ENCODE results near the gene THAP4.

- no peak for TF ChIP-seq CTCF (IDR thresholded peaks at IDR 0.05)
- TF ChIP-seq POLR2A (IDR thresholded peaks at IDR 0.05) = no peak
These were observed 70.5 kb downstream of the THAP4 start for GRCh38 chr2:241566468-241566867.
